ENCODE measurements around the gene TRAPPC3L. TPM values are rescaled to one million over a fixed set of nuclear protein-coding genes. Genes with fewer than 3 reads are reported as not detected.

Gene TRAPPC3L
- total RNA-seq, 1 experiment from 2014 or later: not detected

GRCh38 chr6:116550796-116551195 is 5.3 kb upstream of the TRAPPC3L start:
- no peaks in the 10 kb centered on the region for H3K79me2 ChIP-seq (ENCODE audit: insufficient read depth, low read length)
- no peak overlapping the region for H3K27ac ChIP-seq (ENCODE audit: insufficient read length, low read depth, low read length)
- no peak overlapping the region for H3K56ac ChIP-seq (ENCODE audit: insufficient read length, low read depth, low read length)
- no peak overlapping the region for H3K4me2 ChIP-seq (ENCODE audit: insufficient read depth, insufficient read length, low read length)
- no peak overlapping the region for H3K9ac ChIP-seq (ENCODE audit: extremely low read depth, insufficient read length, low read length)
- no peak overlapping the region for H4K5ac ChIP-seq (ENCODE audit: insufficient read length, low read depth, low read length)
- DNase-seq: no peak
- no CpG with 5 or more reads among the region's 4 CpGs for WGBS (ENCODE audit: extremely low coverage, insufficient read length, low lambda C conversion rate)
- H2BK20ac ChIP-seq (ENCODE audit: low read depth, low read length, poor library complexity, severe bottlenecking): no peak overlapping the region
- H3K27me3 ChIP-seq (ENCODE audit: insufficient read depth, low read length): no peaks in the 10 kb centered on the region
- TF ChIP-seq CTCF (conservative IDR thresholded peaks at IDR 0.05): no peak
- no peak overlapping the region for H4K8ac ChIP-seq (replicated peaks; ENCODE audit: insufficient read length, low read depth, low read length)
- no peaks in the 10 kb centered on the region for H3K36me3 Mint-ChIP-seq (ENCODE audit: insufficient read depth in 1 of 3, low read depth in 3 of 3)
- H3K23me2 ChIP-seq (ENCODE audit: insufficient read length, low read depth, low read length, poor library complexity, severe bottlenecking): no peaks in the 10 kb centered on the region
- H2AFZ ChIP-seq (ENCODE audit: low read length): no peak overlapping the region
- H2BK15ac ChIP-seq (ENCODE audit: low read depth, low read length): no peak overlapping the region
- no peak overlapping the region for H3K18ac ChIP-seq (ENCODE audit: insufficient read length, low read depth, low read length)
- no peaks in the 10 kb centered on the region; the same call in 1 of the 2 replicates for H3K27me3 Mint-ChIP-seq (ENCODE audit: low read depth)
- no peaks in the 10 kb centered on the region for H3K9me3 ChIP-seq (ENCODE audit: control insufficient read depth, low read depth, low read length)
- H2BK5ac ChIP-seq (ENCODE audit: insufficient read length, low read length): no peak overlapping the region
- no peak overlapping the region for H3T11ph ChIP-seq (ENCODE audit: low read length)
- no peak overlapping the region for H2BK120ac ChIP-seq (ENCODE audit: low read depth, low read length, poor library complexity, severe bottlenecking)
- no peak overlapping the region for H2BK12ac ChIP-seq (ENCODE audit: insufficient read length, low read depth, low read length)
- H4K20me1 ChIP-seq (ENCODE audit: control insufficient read depth, insufficient read depth, insufficient read length): no peaks in the 10 kb centered on the region
- H4K91ac ChIP-seq (ENCODE audit: insufficient read length, low read depth, low read length): no peak overlapping the region
- peaks cover 6 to 8% of the 10 kb centered on the region in 2 experiments; a peak in 3 of 4 replicates for H3K4me1 Mint-ChIP-seq
- H3K9me3 Mint-ChIP-seq: no peaks in the 10 kb centered on the region
- no peak overlapping the region for H3K4me3 Mint-ChIP-seq
- H3K4me1 ChIP-seq (ENCODE audit: insufficient read depth, low read length): no peaks in the 10 kb centered on the region
- no peak overlapping the region for H3K27ac Mint-ChIP-seq
- H3K4ac ChIP-seq (ENCODE audit: low read depth, low read length): no peak overlapping the region
- H2AK5ac ChIP-seq (ENCODE audit: insufficient read length, low read length): no peak overlapping the region
- no peak overlapping the region for H3K14ac ChIP-seq (ENCODE audit: insufficient read depth, low read length)
- no peak overlapping the region for H3K23ac ChIP-seq (ENCODE audit: insufficient read length, low read depth, low read length)
- H3K79me1 ChIP-seq (ENCODE audit: insufficient read depth, low read depth, low read length, poor library complexity, severe bottlenecking): no peaks in the 10 kb centered on the region

Measured in H9 (cell line).